ENCODE measurements around the gene ZNF146. TPM values are rescaled to one million over a fixed set of nuclear protein-coding genes. Genes with fewer than 3 reads are reported as not detected.

Gene ZNF146
- total and polyA plus RNA-seq, 2 experiments from 2014 or later: 143 to 249 TPM

GRCh38 chr19:36221474-36221873, 6.6 kb downstream of the ZNF146 start:
- Histone ChIP-seq H3K79me2 (replicated peaks; ENCODE audit: insufficient read depth) (peaks cover 100% of the 10 kb centered on the region), H3K27me3 (ENCODE audit: insufficient read depth) (no peaks in the 10 kb centered on the region), H3K36me3 (ENCODE audit: insufficient read depth) (peaks cover 18% of the 10 kb centered on the region; the same call in 1 of the 2 replicates), H3K4me2 (no peak overlapping the region), H3K27ac (ENCODE audit: low read depth) (peak overlapping the region; percentile 2; the same call in 1 of the 2 replicates), H2AFZ (no peak overlapping the region), H3F3A (replicated peaks; ENCODE audit: low read depth) (0 out of 2 replicates have a peak, but pooled peaks cover 8% of the 10 kb centered on the region), H3K4me3 (no peak overlapping the region), H3K4me1 (ENCODE audit: insufficient read depth) (peaks cover 12% of the 10 kb centered on the region), H4K20me1 (replicated peaks; ENCODE audit: insufficient read depth) (peaks cover 69% of the 10 kb centered on the region), H3K9me2 (ENCODE audit: insufficient read depth) (no peaks in the 10 kb centered on the region)
- Mint-ChIP-seq H3K9me3 (no peaks in the 10 kb centered on the region), H3K36me3 (ENCODE audit: low read depth) (peaks cover 67% of the 10 kb centered on the region), H3K27ac (no peak overlapping the region), H3K27me3 (ENCODE audit: insufficient read depth, low read depth, poor library complexity) (peaks cover 2% of the 10 kb centered on the region), H3K4me1 (peaks cover 16% of the 10 kb centered on the region), H3K4me3 (no peak overlapping the region)
- TF ChIP-seq STAT1 (IDR thresholded peaks at IDR 0.05; ENCODE audit: unreplicated experiment) (no peak), NANOG (IDR thresholded peaks at IDR 0.05; ENCODE audit: borderline replicate concordance) (no peak), ZNF114 (CRISPR knock-in tag; IDR thresholded peaks at IDR 0.05) (no peak), ZNF462 (CRISPR knock-in tag; IDR thresholded peaks at IDR 0.05) (no peak), POLR2AphosphoS5 (IDR thresholded peaks at IDR 0.05; ENCODE audit: low read depth) (no peak)
- TF ChIP-seq, protein P1, sequence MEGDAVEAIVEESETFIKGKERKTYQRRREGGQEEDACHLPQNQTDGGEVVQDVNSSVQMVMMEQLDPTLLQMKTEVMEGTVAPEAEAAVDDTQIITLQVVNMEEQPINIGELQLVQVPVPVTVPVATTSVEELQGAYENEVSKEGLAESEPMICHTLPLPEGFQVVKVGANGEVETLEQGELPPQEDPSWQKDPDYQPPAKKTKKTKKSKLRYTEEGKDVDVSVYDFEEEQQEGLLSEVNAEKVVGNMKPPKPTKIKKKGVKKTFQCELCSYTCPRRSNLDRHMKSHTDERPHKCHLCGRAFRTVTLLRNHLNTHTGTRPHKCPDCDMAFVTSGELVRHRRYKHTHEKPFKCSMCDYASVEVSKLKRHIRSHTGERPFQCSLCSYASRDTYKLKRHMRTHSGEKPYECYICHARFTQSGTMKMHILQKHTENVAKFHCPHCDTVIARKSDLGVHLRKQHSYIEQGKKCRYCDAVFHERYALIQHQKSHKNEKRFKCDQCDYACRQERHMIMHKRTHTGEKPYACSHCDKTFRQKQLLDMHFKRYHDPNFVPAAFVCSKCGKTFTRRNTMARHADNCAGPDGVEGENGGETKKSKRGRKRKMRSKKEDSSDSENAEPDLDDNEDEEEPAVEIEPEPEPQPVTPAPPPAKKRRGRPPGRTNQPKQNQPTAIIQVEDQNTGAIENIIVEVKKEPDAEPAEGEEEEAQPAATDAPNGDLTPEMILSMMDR (conservative IDR thresholded peaks at IDR 0.05; ENCODE audit: low read depth in 2 of 2): no peak
- ATAC-seq: no peak
- DNase-seq (ENCODE audit: low spot score): no peak

All from GM23338 (cell line).